SH-SY5Y (cell line): ENCODE data around the gene SLC39A5.

Source experiments
- GATA2 ChIP-seq: IDR thresholded peaks from 2 replicates; pipeline ENCODE4 v1.6.1; 2011; ENCODE audit warnings: mild to moderate bottlenecking, low read depth, low read length
- GATA3 ChIP-seq: IDR thresholded peaks from 2 replicates; pipeline ENCODE4 v1.6.1; 2011; ENCODE audit warnings: low read depth, mild to moderate bottlenecking, low read length, moderate library complexity

SLC39A5 gene

DNA sequence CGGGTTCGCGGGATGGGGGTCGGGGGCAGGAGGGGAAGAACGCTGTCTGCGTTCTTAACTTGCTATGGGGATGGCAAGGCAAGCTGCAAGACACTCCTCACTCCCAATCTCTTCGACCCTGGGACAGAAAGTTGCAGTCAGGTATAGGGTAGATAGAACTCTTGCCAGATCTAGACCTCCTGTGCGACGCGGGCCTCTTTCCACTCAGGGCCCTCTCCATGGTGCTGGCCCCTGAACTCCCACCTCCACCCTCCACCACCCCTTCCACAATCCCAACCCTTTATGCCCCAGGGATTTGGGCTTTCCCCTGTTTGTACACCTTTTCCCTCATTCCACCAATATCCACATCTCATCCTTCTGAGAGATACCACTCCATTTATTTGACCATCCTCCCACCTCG is 4.9 kb upstream of the SLC39A5 start:
- no peak for TF ChIP-seq GATA3
- TF ChIP-seq GATA2 = no peak

DNA sequence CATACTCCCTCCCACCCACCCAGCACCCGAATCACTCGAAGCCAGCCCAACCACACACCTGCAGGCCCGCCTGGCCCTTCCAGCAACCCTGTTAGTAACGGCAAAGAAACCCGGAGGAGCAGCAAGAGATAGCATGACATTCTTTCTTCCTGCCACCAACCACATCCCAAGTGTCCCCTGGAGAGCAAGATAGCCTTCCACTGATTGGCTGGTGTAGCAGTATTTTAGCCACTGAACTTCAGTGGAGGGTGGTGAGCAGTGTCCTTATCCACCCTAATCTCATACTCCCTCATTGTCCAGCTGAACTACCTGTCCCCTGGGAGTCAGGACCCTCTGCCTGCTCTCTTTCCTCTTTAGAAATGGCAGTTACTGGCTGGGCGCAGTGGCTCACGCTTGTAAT is 769 bp upstream of the SLC39A5 start:
- TF ChIP-seq GATA2 (no peak), GATA3 (no peak)

DNA sequence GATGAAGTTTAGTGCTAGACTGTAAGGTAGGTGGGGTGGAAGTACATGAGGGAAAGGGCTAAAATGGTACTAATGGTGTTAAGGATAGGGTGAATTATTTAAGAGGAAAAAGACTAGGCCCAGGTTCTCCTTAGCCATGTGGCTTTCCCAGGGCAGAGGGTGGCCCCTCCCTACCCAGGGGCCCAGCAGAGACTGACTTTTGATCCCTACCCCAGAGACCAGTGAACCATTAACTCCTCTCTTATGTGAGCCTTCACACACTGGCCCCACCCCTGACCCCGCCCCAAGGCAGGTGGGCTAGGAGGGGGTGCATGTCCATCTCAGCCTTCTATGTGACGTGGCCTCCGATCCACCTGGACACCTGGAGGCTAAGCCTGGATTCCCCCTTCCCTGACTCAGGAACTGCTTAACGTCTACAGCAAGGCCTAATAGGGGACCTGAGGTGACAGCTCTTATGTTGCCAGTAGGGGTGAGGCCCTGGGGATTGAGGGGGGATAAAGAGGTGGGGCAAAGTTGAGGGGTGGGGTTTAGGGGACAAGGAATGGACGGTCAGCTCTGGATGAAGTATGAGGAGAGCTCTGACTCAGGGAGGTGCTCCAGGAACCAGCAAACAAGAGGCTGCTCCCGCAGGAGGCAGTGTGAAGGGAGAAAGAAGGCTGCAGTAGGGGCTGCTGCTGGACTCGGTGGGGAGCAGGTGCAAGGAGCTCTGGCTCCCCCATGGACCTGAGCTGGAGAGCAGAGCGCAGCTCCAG is 757 bp downstream of the SLC39A5 start:
- TF ChIP-seq GATA2 = no peak
- TF ChIP-seq GATA3 = no peak

GRCh38 chr12:56231184-56231582 is 1.3 kb downstream of the SLC39A5 start:
- TF ChIP-seq GATA3 = no peak
- no peak for TF ChIP-seq GATA2

GRCh38 chr12:56234746-56235436 is 5.0 kb downstream of the SLC39A5 start:
- TF ChIP-seq GATA3 = no peak
- 0 out of 2 replicates have a peak, but pooled peaks have one; percentile 30 for TF ChIP-seq GATA2

- TF ChIP-seq GATA2 = no peak
- TF ChIP-seq GATA3 = no peak
These were observed 6.2 kb downstream of the SLC39A5 start for GRCh38 chr12:56236091-56236490.

DNA sequence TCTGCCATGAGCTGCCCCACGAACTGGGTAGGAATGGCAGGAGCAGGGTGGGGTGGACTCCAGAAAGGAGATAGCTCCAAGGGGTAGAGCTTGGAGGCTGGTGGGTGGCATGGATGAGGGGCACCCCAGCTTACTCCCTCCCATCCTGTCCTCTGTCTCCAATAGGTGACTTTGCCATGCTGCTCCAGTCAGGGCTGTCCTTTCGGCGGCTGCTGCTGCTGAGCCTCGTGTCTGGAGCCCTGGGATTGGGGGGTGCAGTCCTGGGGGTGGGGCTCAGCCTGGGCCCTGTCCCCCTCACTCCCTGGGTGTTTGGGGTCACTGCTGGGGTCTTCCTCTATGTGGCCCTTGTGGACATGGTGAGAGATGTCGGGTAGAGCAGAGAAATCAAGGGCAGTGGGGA is 7.1 kb downstream of the SLC39A5 start:
- no peak for TF ChIP-seq GATA2
- no peak for TF ChIP-seq GATA3

GRCh38 chr12:56237552-56237951 is 7.7 kb downstream of the SLC39A5 start:
- TF ChIP-seq GATA2 = no peak
- TF ChIP-seq GATA3 = no peak

DNA sequence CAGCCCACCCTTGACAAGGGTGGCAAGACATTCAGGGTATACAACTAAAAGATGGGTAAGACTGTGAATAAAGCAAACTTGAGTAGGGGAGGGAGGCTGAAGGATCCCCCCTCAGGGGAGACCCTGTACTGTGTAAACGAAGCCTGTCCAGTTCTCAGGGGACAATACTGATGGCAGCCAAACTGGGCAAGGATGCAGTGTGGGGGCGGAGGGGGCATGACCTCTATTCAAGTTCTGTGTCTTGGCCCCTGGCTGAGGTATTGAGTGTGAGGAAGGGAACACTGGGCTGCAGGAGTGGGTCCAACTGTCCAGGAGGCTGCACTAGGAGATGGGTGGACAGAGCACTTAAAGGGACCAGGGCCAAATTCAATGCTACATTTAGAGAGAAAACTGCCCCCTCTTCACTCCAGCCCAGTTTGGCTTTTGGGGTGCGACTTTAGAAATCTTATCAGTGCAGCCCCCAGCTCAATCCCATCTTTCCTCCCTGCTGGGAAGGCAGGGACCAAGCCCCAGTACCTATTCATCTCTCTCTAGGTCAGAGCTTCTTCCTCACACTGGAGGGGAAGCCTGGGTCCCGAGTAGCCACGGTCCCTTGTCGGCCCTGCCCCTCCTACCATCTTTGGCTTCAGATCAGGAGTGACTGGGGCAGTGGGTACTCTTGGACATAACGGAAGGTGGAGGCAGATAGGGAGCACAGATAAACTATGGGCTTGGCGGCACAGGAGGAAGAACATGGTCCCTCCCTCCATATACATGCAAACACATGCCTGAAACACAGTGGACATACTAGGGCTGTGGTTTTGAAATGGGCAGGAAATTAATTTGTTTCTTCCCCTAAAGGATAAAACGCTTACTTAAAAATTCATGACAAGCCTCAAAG is 11.8 kb downstream of the SLC39A5 start:
- TF ChIP-seq GATA3 (no peak), GATA2 (no peak)

GRCh38 chr12:56242986-56243385 is 13.1 kb downstream of the SLC39A5 start:
- no peak for TF ChIP-seq GATA2
- TF ChIP-seq GATA3 = no peak

- no peak; the same call in 1 of the 2 replicates for TF ChIP-seq GATA2
- no peak for TF ChIP-seq GATA3
These were observed 13.9 kb downstream of the SLC39A5 start for GRCh38 chr12:56243731-56244181.

DNA sequence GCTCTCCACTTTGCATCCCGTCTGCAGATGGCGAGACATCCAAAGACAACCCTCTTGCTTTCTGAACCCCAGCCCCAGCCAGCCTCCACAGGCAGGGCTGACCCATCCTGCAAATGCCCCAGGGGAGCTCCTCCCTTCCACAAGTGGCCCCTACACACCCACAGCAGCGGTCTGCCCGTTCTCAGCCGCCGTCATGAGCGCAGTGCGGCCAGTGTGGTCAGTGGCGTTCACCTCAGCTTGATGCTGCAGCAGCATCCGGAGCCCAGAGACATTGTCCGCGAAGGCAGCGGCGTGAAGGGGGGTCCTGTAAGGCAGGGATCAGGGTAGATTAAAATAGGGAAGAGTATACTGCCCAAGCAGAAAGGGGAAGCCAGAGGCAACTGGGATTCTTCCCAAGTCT is 14.6 kb downstream of the SLC39A5 start:
- TF ChIP-seq GATA2 (no peak), GATA3 (no peak)

DNA sequence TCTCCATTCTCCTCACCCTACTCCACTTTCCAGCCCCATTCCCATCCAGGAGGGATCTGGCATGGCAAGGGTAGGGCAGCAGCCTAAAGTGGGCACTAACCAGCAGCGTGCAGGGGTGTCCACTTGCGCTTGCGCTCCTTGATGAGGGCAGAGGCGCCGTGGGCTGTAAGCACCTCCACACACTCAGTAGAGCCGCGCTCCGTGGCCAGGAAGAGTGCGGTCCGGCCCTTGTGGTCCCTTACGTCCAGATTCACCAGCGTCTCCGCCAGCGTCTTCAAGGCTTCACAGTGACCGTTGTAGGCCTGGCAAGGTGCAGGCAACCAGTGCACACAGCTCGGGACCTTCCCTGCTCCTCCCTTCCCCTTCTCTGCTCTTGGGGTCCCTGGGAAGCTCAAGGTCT is 18.1 kb downstream of the SLC39A5 start:
- no peak for TF ChIP-seq GATA2
- no peak for TF ChIP-seq GATA3

GRCh38 chr12:56248711-56249110 is 18.9 kb downstream of the SLC39A5 start:
- TF ChIP-seq GATA3 (no peak), GATA2 (no peak)
